H1 (cell line): Measurements from ENCODE around the gene RHOT1. TPM values are rescaled to one million over a fixed set of nuclear protein-coding genes. Genes with fewer than 3 reads are reported as not detected.

Experiments used
- ASH2L ChIP-seq: fragments of 200-600, 300-600 bp; sonication (generic); IDR thresholded peaks from one replicate; pipeline ENCODE4 v1.7.1; 2017; ENCODE audit warnings: low read length
- BCL11A ChIP-seq, 2 experiments: IDR thresholded peaks; one replicate each; pipeline ENCODE4 v1.6.1; 2011; ENCODE audit warnings: low read depth in 2 of 2, low read length in 2 of 2, mild to moderate bottlenecking in 2 of 2
- CTBP2 ChIP-seq: IDR thresholded peaks from 2 replicates; pipeline ENCODE4 v1.7.0; 2011; ENCODE audit warnings: borderline replicate concordance, mild to moderate bottlenecking, moderate library complexity, mixed read lengths, low read length; ENCODE audit not compliant: insufficient read depth, insufficient read length
- EP300 ChIP-seq, 2 experiments: IDR thresholded peaks; 1 replicate in 1 of 2; 2 replicates in 1 of 2; pipeline ENCODE4 v1.6.1; 2011 to 2012; ENCODE audit warnings: low read depth in 2 of 2, low read length in 2 of 2, mild to moderate bottlenecking in 2 of 2, borderline replicate concordance in 1 of 2, inconsistent platforms in 1 of 2, moderate library complexity in 1 of 2
- GABPA ChIP-seq: IDR thresholded peaks from 2 replicates; pipeline ENCODE4 v1.6.1; 2011; ENCODE audit warnings: mild to moderate bottlenecking, low read length, moderate library complexity, borderline replicate concordance; ENCODE audit not compliant: insufficient read depth
- JUN ChIP-seq: IDR thresholded peaks from 2 replicates; pipeline ENCODE4 v1.6.1; 2011; ENCODE audit warnings: low read depth, mild to moderate bottlenecking, improper control_type of control experiment, low read length
- KDM1A ChIP-seq: fragments of 200-600, 300-600 bp; sonication (generic); IDR thresholded peaks from 2 replicates; pipeline ENCODE4 v1.7.1; 2016; ENCODE audit warnings: mild to moderate bottlenecking, low read length, borderline replicate concordance
- KDM4A ChIP-seq: IDR thresholded peaks from one replicate; pipeline ENCODE4 v1.7.1; 2012; ENCODE audit warnings: low read depth, mild to moderate bottlenecking, moderate library complexity, low read length, inconsistent platforms; ENCODE audit not compliant: severe bottlenecking
- NRF1 ChIP-seq: IDR thresholded peaks from 2 replicates; pipeline ENCODE4 v1.6.1; 2011; ENCODE audit warnings: mild to moderate bottlenecking, low read depth, low read length, improper control_type of control experiment
- PHF8 ChIP-seq: fragments of 200-600 bp; sonication (generic); conservative IDR thresholded peaks from 2 replicates; pipeline ENCODE4 v1.7.1; 2012; ENCODE audit warnings: low read depth, mild to moderate bottlenecking, inconsistent platforms, low read length, moderate library complexity
- RBBP5 ChIP-seq: IDR thresholded peaks from 2 replicates; pipeline ENCODE4 v1.7.1; 2012; ENCODE audit warnings: low read depth, mild to moderate bottlenecking, inconsistent platforms, low read length, moderate library complexity, borderline replicate concordance
- RFX5 ChIP-seq: IDR thresholded peaks from 2 replicates; pipeline ENCODE4 v1.6.1; 2011; ENCODE audit warnings: low read depth, low read length, improper control_type of control experiment, borderline replicate concordance
- RNF2 ChIP-seq: fragments of 200-900, 300-1000 bp; sonication (generic); IDR thresholded peaks from 2 replicates; pipeline ENCODE4 v1.7.1; 2016; ENCODE audit warnings: borderline replicate concordance, low read depth, mild to moderate bottlenecking, antibody characterized with exemption, low read length; ENCODE audit not compliant: poor library complexity, severe bottlenecking; ENCODE audit errors: missing control alignments
- SIN3A ChIP-seq, 2 experiments: IDR thresholded peaks in 1 of 2; conservative IDR thresholded peaks in 1 of 2; 2 replicates each; pipeline ENCODE4 v1.6.1; 2011 to 2012; ENCODE audit warnings: low read length in 2 of 2, improper control_type of control experiment in 1 of 2, low read depth in 1 of 2, mild to moderate bottlenecking in 1 of 2
- SIRT6 ChIP-seq: IDR thresholded peaks from one replicate; pipeline ENCODE4 v1.7.1; 2012; ENCODE audit warnings: low read length, inconsistent platforms
- SP4 ChIP-seq: IDR thresholded peaks from 2 replicates; pipeline ENCODE4 v1.6.1; 2012; ENCODE audit warnings: low read length, inconsistent platforms
- TAF1 ChIP-seq: IDR thresholded peaks from 2 replicates; pipeline ENCODE4 v1.6.1; 2011; ENCODE audit warnings: mild to moderate bottlenecking, low read depth, low read length
- TCF12 ChIP-seq: IDR thresholded peaks from 2 replicates; pipeline ENCODE4 v1.6.1; 2011; ENCODE audit warnings: low read depth, mild to moderate bottlenecking, low read length
- polyA plus RNA-seq, 7 experiments: library from polyadenylated mRNA; depleted of rRNA in 3 of 7; stranded (reverse) in 5 of 7; unstranded in 2 of 7; fragments of >200 nt in 5 of 7; fragments of 200-250 nt in 2 of 7; gene quantifications; 1 replicate in 5 of 7; 2 replicates in 1 of 7; 4 replicates in 1 of 7; pipeline versions ENCODE4 v1.2.1 to v1.2.3, GENCODE V29; 2011 to 2013; ENCODE audit warnings: missing spikeins in 2 of 7, mixed read lengths in 2 of 7
- total RNA-seq: library from RNA; stranded (reverse); fragmentation: NEBNext Ultra II Directional; extraction: Animal tissue kit (Norgen Biotek cat#: 25700); gene quantifications from 2 replicates; pipeline ENCODE4 v1.2.1, GENCODE V29; 2021

Gene RHOT1
- total and polyA plus RNA-seq, 2 of the 8 experiments (the other 6 are each of a cell fraction or from before 2014, with no cell fraction given): 34.2 to 38.2 TPM

GRCh38 chr17:32208436-32208835, 66.1 kb downstream of the RHOT1 start (continued):
- TF ChIP-seq PHF8 (no peak), GABPA (no peak), RFX5 (no peak), KDM4A (no peak), RNF2 (no peak), SIRT6 (no peak), ASH2L (no peak), SIN3A (conservative IDR thresholded peaks at IDR 0.05 in 1 of 2, IDR thresholded peaks at IDR 0.05 in 1 of 2; ENCODE audit: low read depth in 1 of 2, low read length in 2 of 2) (no peak), RBBP5 (no peak), TCF12 (no peak), JUN (no peak), EP300 (IDR thresholded peaks at IDR 0.05; ENCODE audit: borderline replicate concordance in 1 of 2, low read depth in 2 of 2, low read length in 2 of 2) (no peak), CTBP2 (no peak), KDM1A (no peak), BCL11A (IDR thresholded peaks at IDR 0.05; ENCODE audit: low read depth in 2 of 2, low read length in 2 of 2) (no peak), NRF1 (no peak), SP4 (no peak), TAF1 (no peak)
- TF ChIP-seq, all 59 proteins: peak for 0
